AG04449 (cell line): ENCODE data around the gene JMJD1C.

Source experiments
- CTCF ChIA-PET: fragments of 350-600 bp; formaldehyde crosslinking; extraction: SDS; loops from one replicate; lab custom pipeline; 2021; ENCODE audit warnings: antibody characterized with exemption; lab: Yijun Ruan, JAX
- POLR2A ChIA-PET: fragments of 400-600, 350-600 bp; formaldehyde crosslinking; extraction: SDS; loops from one replicate; lab custom pipeline; 2020; ENCODE audit warnings: antibody characterized with exemption, inconsistent platforms; lab: Yijun Ruan, JAX
- DNase-seq: peaks from one replicate; pipeline ENCODE4 v3.0.0-alpha.2; 2010; ENCODE audit warnings: low read depth, low spot score
- H3K4me3 ChIP-seq: 2 replicates; pipeline ENCODE4 v1.5.1; 2011; ENCODE audit warnings: low read depth, mild to moderate bottlenecking, control low read depth, low read length
- TF ChIP-seq, protein P1 (sequence below): IDR thresholded peaks from one replicate; pipeline ENCODE4 v1.5.1; 2011; ENCODE audit warnings: mild to moderate bottlenecking, moderate library complexity, low read length, control low read depth, inconsistent platforms; ENCODE audit not compliant: insufficient read depth; ENCODE audit errors: missing control alignments

The JMJD1C gene

DNA sequence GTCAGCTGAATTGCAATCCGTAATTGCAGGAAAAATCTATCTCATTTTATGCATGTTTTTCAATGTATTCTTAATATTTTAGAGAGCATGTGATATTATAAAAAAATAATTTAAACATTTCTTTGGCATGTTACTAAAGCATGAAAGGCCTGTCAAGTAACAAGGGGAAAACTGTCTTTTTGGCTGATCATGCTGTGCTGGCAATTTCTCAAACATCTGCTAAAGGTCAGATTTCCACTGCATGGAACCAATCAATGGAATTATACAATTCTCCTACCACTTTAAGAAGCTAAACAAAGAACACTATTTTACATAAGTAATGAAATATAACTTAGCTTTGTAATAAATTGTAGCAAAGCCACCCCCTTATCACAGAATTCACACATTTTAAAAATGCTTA lies 49.4 kb downstream of the JMJD1C start:
- DNase-seq = no peak
- H3K4me3 ChIP-seq = no peak overlapping the region

DNA sequence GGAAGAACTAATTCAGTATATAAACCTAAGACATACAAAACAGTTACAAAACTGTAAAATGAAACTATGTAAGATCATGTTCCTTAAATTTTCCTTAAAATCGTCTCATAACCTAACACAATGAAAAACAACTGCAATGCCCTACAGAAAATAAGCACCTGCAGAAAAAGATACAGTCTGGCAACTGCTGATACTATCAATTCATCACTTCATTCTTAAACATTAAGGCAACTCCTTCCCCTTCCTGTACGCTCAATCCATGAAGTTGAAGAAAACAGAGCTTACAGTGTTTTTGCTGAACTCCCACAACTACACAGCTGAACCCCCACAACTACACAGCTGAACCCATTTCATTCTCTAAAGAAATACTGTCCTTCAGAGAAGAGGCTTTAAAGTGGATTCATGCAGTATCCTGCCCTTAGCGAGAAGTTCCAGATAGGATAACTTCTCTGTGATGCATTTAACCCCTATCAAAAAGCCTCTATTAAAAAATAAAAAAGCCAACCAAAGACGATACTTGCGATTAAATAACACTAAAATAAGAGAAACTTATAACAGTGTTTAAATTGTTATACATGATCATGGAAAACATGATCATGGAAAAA lies 50.0 kb downstream of the JMJD1C start:
- no peak overlapping the region for H3K4me3 ChIP-seq
- ChIA-PET POLR2A (interaction anchor here (0.6 kb wide), 1 partner anchor 40 kb away, joined by 3 read pairs; no protein-coding TSS in a partner anchor), CTCF (no interaction called here)
- TF ChIP-seq, protein P1, sequence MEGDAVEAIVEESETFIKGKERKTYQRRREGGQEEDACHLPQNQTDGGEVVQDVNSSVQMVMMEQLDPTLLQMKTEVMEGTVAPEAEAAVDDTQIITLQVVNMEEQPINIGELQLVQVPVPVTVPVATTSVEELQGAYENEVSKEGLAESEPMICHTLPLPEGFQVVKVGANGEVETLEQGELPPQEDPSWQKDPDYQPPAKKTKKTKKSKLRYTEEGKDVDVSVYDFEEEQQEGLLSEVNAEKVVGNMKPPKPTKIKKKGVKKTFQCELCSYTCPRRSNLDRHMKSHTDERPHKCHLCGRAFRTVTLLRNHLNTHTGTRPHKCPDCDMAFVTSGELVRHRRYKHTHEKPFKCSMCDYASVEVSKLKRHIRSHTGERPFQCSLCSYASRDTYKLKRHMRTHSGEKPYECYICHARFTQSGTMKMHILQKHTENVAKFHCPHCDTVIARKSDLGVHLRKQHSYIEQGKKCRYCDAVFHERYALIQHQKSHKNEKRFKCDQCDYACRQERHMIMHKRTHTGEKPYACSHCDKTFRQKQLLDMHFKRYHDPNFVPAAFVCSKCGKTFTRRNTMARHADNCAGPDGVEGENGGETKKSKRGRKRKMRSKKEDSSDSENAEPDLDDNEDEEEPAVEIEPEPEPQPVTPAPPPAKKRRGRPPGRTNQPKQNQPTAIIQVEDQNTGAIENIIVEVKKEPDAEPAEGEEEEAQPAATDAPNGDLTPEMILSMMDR = no peak
- no peak for DNase-seq

More for the DNA sequence above, 49.4 kb downstream of the JMJD1C start:
- TF ChIP-seq, protein P1 = no peak
- ChIA-PET POLR2A (interaction anchor here (0.6 kb wide), 1 partner anchor 41 kb away, joined by 3 read pairs; no protein-coding TSS in a partner anchor), CTCF (no interaction called here)

DNA sequence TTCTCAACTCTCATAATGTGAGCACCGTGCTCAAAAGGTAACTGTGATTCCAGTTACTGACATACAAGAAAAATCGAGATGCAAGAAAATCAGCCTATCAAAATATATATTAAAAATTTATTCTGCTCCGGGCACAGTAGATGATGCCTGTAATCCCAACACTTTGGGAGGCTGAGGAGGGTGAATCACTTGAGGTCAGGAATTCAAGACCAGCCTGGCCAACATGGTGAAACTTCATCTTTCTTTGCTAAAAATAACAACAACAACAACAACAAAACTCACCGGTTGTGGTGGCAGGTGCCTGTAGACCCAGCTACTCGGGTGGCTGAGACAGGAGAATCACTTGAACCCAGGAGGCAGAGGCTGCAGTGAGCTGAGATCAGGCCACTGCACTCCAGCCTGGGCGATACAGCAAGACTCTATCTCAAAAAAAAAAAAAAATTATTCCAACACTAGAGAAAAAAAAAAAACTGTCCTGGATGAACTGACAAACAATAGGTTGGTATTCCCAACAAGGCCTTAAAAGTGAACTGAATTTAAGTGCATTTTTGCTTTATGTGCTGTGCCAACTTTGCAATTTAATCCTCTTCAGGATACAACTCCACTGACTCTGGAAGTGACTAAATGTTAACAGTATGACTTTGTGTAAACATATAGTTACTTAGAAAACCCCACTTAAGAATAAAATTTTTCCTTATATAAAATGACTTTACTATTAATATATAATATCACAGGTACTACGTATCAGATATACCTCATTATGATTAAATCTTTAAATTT lies 51.1 kb downstream of the JMJD1C start:
- TF ChIP-seq, protein P1 = no peak
- peak; percentile 17 for DNase-seq
- CTCF ChIA-PET = interaction anchor here (1.8 kb wide), 1 partner anchor 11 kb away, joined by 3 read pairs; no protein-coding TSS in a partner anchor
- no peak overlapping the region for H3K4me3 ChIP-seq
- POLR2A ChIA-PET = no interaction called here

DNA sequence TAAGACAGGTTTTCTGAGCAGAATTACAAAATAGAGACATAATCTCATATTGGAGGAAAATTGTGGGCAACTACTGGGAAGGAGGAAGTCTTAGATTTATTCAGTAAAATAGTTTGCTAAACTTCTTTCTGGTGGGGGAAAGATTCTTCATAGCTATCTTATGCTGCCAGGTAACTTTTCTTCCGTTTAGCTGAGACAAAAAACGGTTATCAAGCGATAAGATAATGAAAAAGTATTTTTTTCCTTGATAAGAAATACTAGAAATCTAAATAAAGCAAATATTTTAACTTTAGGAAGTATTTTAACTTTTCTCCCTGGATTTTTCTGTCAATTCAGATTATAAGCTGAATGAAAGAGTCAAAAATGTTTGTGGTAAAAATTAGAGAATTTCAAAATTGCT lies 52.3 kb downstream of the JMJD1C start:
- TF ChIP-seq, protein P1 = no peak
- no peak for DNase-seq
- POLR2A ChIA-PET = no interaction called here
- no peak overlapping the region for H3K4me3 ChIP-seq
- CTCF ChIA-PET = interaction anchor here (0.6 to 1.8 kb wide), 2 partner anchors 9 to 315 kb away, joined by 3 read pairs; no protein-coding TSS in a partner anchor

DNA sequence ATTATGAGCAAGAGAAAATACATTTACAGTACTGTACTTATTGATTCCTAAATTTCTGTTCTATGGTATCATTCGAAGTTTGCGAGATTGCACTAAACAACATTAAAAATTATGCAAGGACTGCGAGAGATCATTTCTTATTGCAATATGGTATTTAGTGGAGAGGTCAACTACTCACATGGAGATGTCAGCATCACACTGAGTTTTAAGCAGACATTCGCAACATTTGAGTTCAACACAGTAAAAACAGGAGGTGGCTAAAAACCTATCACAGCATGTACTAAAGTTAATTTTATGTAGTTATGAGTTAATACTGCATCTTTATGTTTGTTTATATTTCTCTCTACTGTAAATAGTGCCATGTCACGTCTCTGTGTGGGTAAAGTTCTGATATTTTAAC lies 53.5 kb downstream of the JMJD1C start:
- ChIA-PET POLR2A (interaction anchor here (0.7 kb wide), 1 partner anchor 44 kb away, joined by 3 read pairs; no protein-coding TSS in a partner anchor), CTCF (no interaction called here)
- TF ChIP-seq, protein P1 = no peak

DNA sequence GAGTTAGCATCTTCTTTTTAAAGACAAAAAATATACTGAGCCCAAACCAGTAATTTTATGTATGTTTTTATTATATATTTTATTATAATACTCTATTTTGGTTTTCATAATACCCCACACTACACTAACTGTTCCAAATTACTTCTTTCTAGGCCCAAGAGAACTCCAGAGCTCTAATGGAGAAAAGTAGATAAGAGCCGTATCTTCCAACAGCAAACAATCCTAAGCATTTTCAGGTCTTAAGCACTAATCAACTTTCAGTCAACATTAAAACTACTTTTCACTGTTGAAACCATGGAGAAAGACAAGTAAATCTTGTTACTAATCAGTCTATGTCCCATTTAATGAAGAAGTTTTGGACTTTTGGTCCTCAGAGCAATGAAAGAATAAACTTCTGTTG lies 55.1 kb downstream of the JMJD1C start:
- DNase-seq = no peak
- no peak overlapping the region for H3K4me3 ChIP-seq
- ChIA-PET POLR2A (no interaction called here), CTCF (no interaction called here)
- TF ChIP-seq, protein P1 = no peak

More for the DNA sequence above, 53.5 kb downstream of the JMJD1C start:
- no peak overlapping the region for H3K4me3 ChIP-seq
- DNase-seq = no peak
